Liver (tissue), 9 donors: ENCODE measurements around the gene GRIP1. TPM values are rescaled to one million over a fixed set of nuclear protein-coding genes. Genes with fewer than 3 reads are reported as not detected.

Source experiments
- DNase-seq: peaks from one replicate; pipeline ENCODE4 v3.0.0-alpha.2; 2017; ENCODE audit warnings: low spot score
- H3K27ac ChIP-seq, 2 donors: one replicate each; pipeline ENCODE4 v1.7.0; 2013; ENCODE audit warnings: inconsistent platforms in 2 of 2, low read length in 2 of 2, control low read depth in 1 of 2, low read depth in 1 of 2, mild to moderate bottlenecking in 1 of 2
- H3K27me3 ChIP-seq, 4 donors: one replicate each; pipeline versions ENCODE4 v1.6.1 to v1.7.0; 2013; ENCODE audit warnings: low read length in 3 of 4, inconsistent platforms in 1 of 4, mild to moderate bottlenecking in 1 of 4, moderate library complexity in 1 of 4; ENCODE audit not compliant: control insufficient read depth in 4 of 4, insufficient read depth in 4 of 4
- H3K36me3 ChIP-seq, 4 donors: one replicate each; pipeline versions ENCODE4 v1.6.1 to v1.7.0; 2013; ENCODE audit warnings: low read length in 3 of 4, mild to moderate bottlenecking in 3 of 4, low read depth in 1 of 4, moderate library complexity in 1 of 4; ENCODE audit not compliant: control insufficient read depth in 4 of 4, insufficient read depth in 3 of 4
- H3K4me1 ChIP-seq, 4 donors: one replicate each; pipeline versions ENCODE4 v1.6.1 to v1.7.0; 2013; ENCODE audit warnings: low read length in 3 of 4, mild to moderate bottlenecking in 3 of 4, moderate library complexity in 1 of 4; ENCODE audit not compliant: control insufficient read depth in 4 of 4, insufficient read depth in 4 of 4
- H3K4me3 ChIP-seq, 3 donors: one replicate each; pipeline versions ENCODE4 v1.6.1 to v1.7.0; 2013; ENCODE audit warnings: low read length in 3 of 3, control low read depth in 1 of 3, low read depth in 1 of 3, mild to moderate bottlenecking in 1 of 3
- H3K9ac ChIP-seq, 2 donors: one replicate each; pipeline ENCODE4 v1.7.0; 2013; ENCODE audit warnings: low read length in 2 of 2, mild to moderate bottlenecking in 2 of 2, moderate library complexity in 2 of 2, control low read depth in 1 of 2, low read depth in 1 of 2
- H3K9me3 ChIP-seq, 4 donors: one replicate each; pipeline versions ENCODE4 v1.6.1 to v1.7.0; 2013; ENCODE audit warnings: low read length in 3 of 4; ENCODE audit not compliant: control insufficient read depth in 4 of 4
- EGR1 ChIP-seq, 2 donors: IDR thresholded peaks; 2 replicates each; pipeline ENCODE4 v1.6.1; 2016 to 2018; ENCODE audit warnings: antibody characterized with exemption in 2 of 2, low read depth in 2 of 2
- FOXA1 ChIP-seq: IDR thresholded peaks from 2 replicates; pipeline ENCODE4 v1.6.1; 2016; ENCODE audit warnings: antibody characterized with exemption
- GABPA ChIP-seq, 2 donors: IDR thresholded peaks in 1 of 2; conservative IDR thresholded peaks in 1 of 2; 2 replicates each; pipeline ENCODE4 v1.6.1; 2016; ENCODE audit warnings: antibody characterized with exemption in 2 of 2, mild to moderate bottlenecking in 1 of 2, moderate library complexity in 1 of 2
- HNF4A ChIP-seq, 2 donors: conservative IDR thresholded peaks; 2 replicates each; pipeline ENCODE4 v1.6.1; 2016; ENCODE audit warnings: antibody characterized with exemption in 2 of 2, mild to moderate bottlenecking in 2 of 2
- HNF4G ChIP-seq: IDR thresholded peaks from 2 replicates; pipeline ENCODE4 v1.6.1; 2016; ENCODE audit warnings: antibody characterized with exemption
- JUND ChIP-seq, 2 donors: IDR thresholded peaks; 2 replicates each; pipeline ENCODE4 v1.6.1; 2016; ENCODE audit warnings: antibody characterized with exemption in 2 of 2
- NR2F2 ChIP-seq: IDR thresholded peaks from 2 replicates; pipeline ENCODE4 v1.6.1; 2016; ENCODE audit warnings: antibody characterized with exemption
- RAD21 ChIP-seq, 2 donors: IDR thresholded peaks; 2 replicates each; pipeline ENCODE4 v1.6.1; 2016; ENCODE audit warnings: antibody characterized with exemption in 2 of 2, mild to moderate bottlenecking in 2 of 2
- RXRA ChIP-seq, 2 donors: IDR thresholded peaks; 2 replicates each; pipeline ENCODE4 v1.6.1; 2017 to 2018; ENCODE audit warnings: antibody characterized with exemption in 2 of 2, mild to moderate bottlenecking in 1 of 2
- SP1 ChIP-seq: IDR thresholded peaks from 2 replicates; pipeline ENCODE4 v1.6.1; 2018; ENCODE audit warnings: antibody characterized with exemption, mild to moderate bottlenecking
- TAF1 ChIP-seq: conservative IDR thresholded peaks from 2 replicates; pipeline ENCODE4 v1.6.1; 2016; ENCODE audit warnings: antibody characterized with exemption, mild to moderate bottlenecking
- YY1 ChIP-seq: IDR thresholded peaks from 2 replicates; pipeline ENCODE4 v1.6.1; 2016; ENCODE audit warnings: antibody characterized with exemption, mild to moderate bottlenecking
- ZBTB33 ChIP-seq: IDR thresholded peaks from 2 replicates; pipeline ENCODE4 v1.6.1; 2016; ENCODE audit warnings: antibody characterized with exemption
- WGBS: extraction: QIAGEN DNeasy Blood & Tissue Kit; methylation state at CpG from one replicate; pipeline ENCODE4 v1.1.7; 2013; 5-methylcytosine and 5-hydroxymethylcytosine counted together
- polyA plus RNA-seq, 2 donors: library from polyadenylated mRNA; stranded (reverse) in 1 of 2; unstranded in 1 of 2; fragments of 200-250 nt in 1 of 2; fragments of >200 nt in 1 of 2; fragmentation: Nextera tagmentation in 1 of 2; extraction: Ambion mirVana in 1 of 2; gene quantifications; one replicate each; pipeline versions ENCODE4 v1.2.1 to v1.2.3, GENCODE V29; 2013 to 2015
- total RNA-seq, 2 donors: library from RNA; depleted of rRNA; stranded (reverse); fragments of >200 nt; gene quantifications; one replicate each; pipeline ENCODE4 v1.2.3, GENCODE V29; 2014
- TF ChIP-seq, protein P1 (sequence below): IDR thresholded peaks from 2 replicates; pipeline ENCODE4 v1.6.1; 2016; ENCODE audit warnings: antibody characterized with exemption, mild to moderate bottlenecking
- TF ChIP-seq, protein P2 (sequence below): IDR thresholded peaks from 2 replicates; pipeline ENCODE4 v1.6.1; 2016; ENCODE audit warnings: antibody characterized with exemption
- TF ChIP-seq, protein P3 (sequence below): fragments of 150-350 bp; IDR thresholded peaks from 2 replicates; pipeline ENCODE4 v1.5.1; 2017; ENCODE audit warnings: improper control_type of control experiment, low read depth, low read length; ENCODE audit not compliant: missing input control
- donor health status: healthy.
- donor health status: healthy.
- donor health status: healthy.
- donor health status: healthy.
- donor health status: healthy.

The GRIP1 gene
- total and polyA plus RNA-seq, 4 donors = 0.05 to 1.5 (median 0.24) TPM

- TF ChIP-seq ZBTB33 (no peak), JUND (IDR thresholded peaks at IDR 0.05) (no peak), HNF4A (conservative IDR thresholded peaks at IDR 0.05) (no peak), EGR1 (IDR thresholded peaks at IDR 0.05; ENCODE audit: low read depth in 2 of 2) (no peak), NR2F2 (no peak)
Observed at GRCh38 chr12:66636771-66637170, 42.1 kb downstream of the GRIP1 start (continued).

GRCh38 chr12:66633676-66634075, 45.2 kb downstream of the GRIP1 start:
- no peaks in the 10 kb centered on the region for H3K27me3 ChIP-seq
- peaks cover 0 to 11% (median 5%) of the 10 kb centered on the region in 4 donors for H3K4me1 ChIP-seq
- H3K36me3 ChIP-seq = no peaks in the 10 kb centered on the region
- no peaks in the 10 kb centered on the region for H3K9me3 ChIP-seq
- DNase-seq = no peak
- no peak overlapping the region for H3K27ac ChIP-seq
- no peak overlapping the region for H3K9ac ChIP-seq
- no peak overlapping the region for H3K4me3 ChIP-seq
- TF ChIP-seq FOXA1 (no peak), GABPA (IDR thresholded peaks at IDR 0.05 in 1 of 2, conservative IDR thresholded peaks at IDR 0.05 in 1 of 2) (no peak), RXRA (IDR thresholded peaks at IDR 0.05) (no peak), HNF4A (conservative IDR thresholded peaks at IDR 0.05) (no peak), YY1 (no peak), SP1 (no peak), JUND (IDR thresholded peaks at IDR 0.05) (no peak), RAD21 (IDR thresholded peaks at IDR 0.05) (no peak), HNF4G (no peak), TAF1 (no peak)
- TF ChIP-seq, protein P1, sequence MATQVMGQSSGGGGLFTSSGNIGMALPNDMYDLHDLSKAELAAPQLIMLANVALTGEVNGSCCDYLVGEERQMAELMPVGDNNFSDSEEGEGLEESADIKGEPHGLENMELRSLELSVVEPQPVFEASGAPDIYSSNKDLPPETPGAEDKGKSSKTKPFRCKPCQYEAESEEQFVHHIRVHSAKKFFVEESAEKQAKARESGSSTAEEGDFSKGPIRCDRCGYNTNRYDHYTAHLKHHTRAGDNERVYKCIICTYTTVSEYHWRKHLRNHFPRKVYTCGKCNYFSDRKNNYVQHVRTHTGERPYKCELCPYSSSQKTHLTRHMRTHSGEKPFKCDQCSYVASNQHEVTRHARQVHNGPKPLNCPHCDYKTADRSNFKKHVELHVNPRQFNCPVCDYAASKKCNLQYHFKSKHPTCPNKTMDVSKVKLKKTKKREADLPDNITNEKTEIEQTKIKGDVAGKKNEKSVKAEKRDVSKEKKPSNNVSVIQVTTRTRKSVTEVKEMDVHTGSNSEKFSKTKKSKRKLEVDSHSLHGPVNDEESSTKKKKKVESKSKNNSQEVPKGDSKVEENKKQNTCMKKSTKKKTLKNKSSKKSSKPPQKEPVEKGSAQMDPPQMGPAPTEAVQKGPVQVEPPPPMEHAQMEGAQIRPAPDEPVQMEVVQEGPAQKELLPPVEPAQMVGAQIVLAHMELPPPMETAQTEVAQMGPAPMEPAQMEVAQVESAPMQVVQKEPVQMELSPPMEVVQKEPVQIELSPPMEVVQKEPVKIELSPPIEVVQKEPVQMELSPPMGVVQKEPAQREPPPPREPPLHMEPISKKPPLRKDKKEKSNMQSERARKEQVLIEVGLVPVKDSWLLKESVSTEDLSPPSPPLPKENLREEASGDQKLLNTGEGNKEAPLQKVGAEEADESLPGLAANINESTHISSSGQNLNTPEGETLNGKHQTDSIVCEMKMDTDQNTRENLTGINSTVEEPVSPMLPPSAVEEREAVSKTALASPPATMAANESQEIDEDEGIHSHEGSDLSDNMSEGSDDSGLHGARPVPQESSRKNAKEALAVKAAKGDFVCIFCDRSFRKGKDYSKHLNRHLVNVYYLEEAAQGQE = no peak
- TF ChIP-seq, protein P2, sequence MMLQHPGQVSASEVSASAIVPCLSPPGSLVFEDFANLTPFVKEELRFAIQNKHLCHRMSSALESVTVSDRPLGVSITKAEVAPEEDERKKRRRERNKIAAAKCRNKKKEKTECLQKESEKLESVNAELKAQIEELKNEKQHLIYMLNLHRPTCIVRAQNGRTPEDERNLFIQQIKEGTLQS = no peak
- TF ChIP-seq, protein P3, sequence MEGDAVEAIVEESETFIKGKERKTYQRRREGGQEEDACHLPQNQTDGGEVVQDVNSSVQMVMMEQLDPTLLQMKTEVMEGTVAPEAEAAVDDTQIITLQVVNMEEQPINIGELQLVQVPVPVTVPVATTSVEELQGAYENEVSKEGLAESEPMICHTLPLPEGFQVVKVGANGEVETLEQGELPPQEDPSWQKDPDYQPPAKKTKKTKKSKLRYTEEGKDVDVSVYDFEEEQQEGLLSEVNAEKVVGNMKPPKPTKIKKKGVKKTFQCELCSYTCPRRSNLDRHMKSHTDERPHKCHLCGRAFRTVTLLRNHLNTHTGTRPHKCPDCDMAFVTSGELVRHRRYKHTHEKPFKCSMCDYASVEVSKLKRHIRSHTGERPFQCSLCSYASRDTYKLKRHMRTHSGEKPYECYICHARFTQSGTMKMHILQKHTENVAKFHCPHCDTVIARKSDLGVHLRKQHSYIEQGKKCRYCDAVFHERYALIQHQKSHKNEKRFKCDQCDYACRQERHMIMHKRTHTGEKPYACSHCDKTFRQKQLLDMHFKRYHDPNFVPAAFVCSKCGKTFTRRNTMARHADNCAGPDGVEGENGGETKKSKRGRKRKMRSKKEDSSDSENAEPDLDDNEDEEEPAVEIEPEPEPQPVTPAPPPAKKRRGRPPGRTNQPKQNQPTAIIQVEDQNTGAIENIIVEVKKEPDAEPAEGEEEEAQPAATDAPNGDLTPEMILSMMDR = no peak
- WGBS = 79% methylated on average over 1 of the region's 1 CpG
